Naive thymus-derived CD8-positive, alpha-beta T cell (primary cell): Measurements from ENCODE around the gene PRSS50. TPM values are rescaled to one million over a fixed set of nuclear protein-coding genes. Genes with fewer than 3 reads are reported as not detected.

Source experiments
- ATAC-seq, 2 donors: fragments of 150-1000 bp; cut with Tn5 transposase in 1 of 2; sonication (Bioruptor Pico), chemical (Tn5 transposase) in 1 of 2; 1 replicate in 1 of 2; 2 replicates in 1 of 2; pipeline ENCODE4 v1.10.0; 2021; ENCODE audit warnings: mild to moderate bottlenecking in 2 of 2, moderate library complexity in 2 of 2
- POLR2A ChIA-PET: fragments of 350-600 bp; sonication (Branson Sonifier 250); formaldehyde crosslinking; loops from one replicate; lab custom pipeline; 2021; ENCODE audit warnings: antibody characterized with exemption; lab: Charles Lee
- DNase-seq, 10 donors: peaks; one replicate each; pipeline versions ENCODE4 v3.0.0 to v3.0.0-alpha.2; 2020 to 2022
- H3K27ac Mint-ChIP-seq, 10 donors: one replicate each; pipeline ENCODE4 v1.8.0; 2020 to 2022; ENCODE audit warnings: mild to moderate bottlenecking in 10 of 10, mixed read lengths in 10 of 10, moderate library complexity in 4 of 10, inconsistent platforms in 1 of 10
- H3K27me3 Mint-ChIP-seq, 5 donors: one replicate each; pipeline ENCODE4 v1.8.0; 2021 to 2022; ENCODE audit warnings: mixed read lengths in 5 of 5
- H3K36me3 Mint-ChIP-seq, 3 donors: one replicate each; pipeline ENCODE4 v1.8.0; 2020 to 2022; ENCODE audit warnings: mixed read lengths in 3 of 3, mild to moderate bottlenecking in 2 of 3, inconsistent platforms in 1 of 3
- H3K4me1 Mint-ChIP-seq, 4 donors: one replicate each; pipeline ENCODE4 v1.8.0; 2021 to 2022; ENCODE audit warnings: mixed read lengths in 4 of 4
- H3K4me3 Mint-ChIP-seq, 10 donors: one replicate each; pipeline ENCODE4 v1.8.0; 2020 to 2022; ENCODE audit warnings: mild to moderate bottlenecking in 10 of 10, mixed read lengths in 10 of 10, moderate library complexity in 6 of 10, inconsistent platforms in 1 of 10
- H3K9me3 Mint-ChIP-seq, 9 donors: one replicate each; pipeline ENCODE4 v1.8.0; 2020 to 2022; ENCODE audit warnings: mixed read lengths in 9 of 9, mild to moderate bottlenecking in 3 of 9, inconsistent platforms in 1 of 9, moderate library complexity in 1 of 9
- polyA plus RNA-seq, 3 donors: library from polyadenylated mRNA; unstranded; fragments of 300-500 nt; fragmentation: Illumina TruSeq; gene quantifications; one replicate each; pipeline ENCODE4 v1.2.3, GENCODE V29; 2021
- total RNA-seq, 8 experiments: library from RNA in 2 of 8; stranded (reverse) in 2 of 8; gene quantifications; one replicate each; pipeline ENCODE4 v1.2.3 and lab custom pipeline; 2021 to 2026

The PRSS50 gene
- total and polyA plus RNA-seq, 5 experiments from 2014 or later = 0.05 TPM; not detected in 4

DNA sequence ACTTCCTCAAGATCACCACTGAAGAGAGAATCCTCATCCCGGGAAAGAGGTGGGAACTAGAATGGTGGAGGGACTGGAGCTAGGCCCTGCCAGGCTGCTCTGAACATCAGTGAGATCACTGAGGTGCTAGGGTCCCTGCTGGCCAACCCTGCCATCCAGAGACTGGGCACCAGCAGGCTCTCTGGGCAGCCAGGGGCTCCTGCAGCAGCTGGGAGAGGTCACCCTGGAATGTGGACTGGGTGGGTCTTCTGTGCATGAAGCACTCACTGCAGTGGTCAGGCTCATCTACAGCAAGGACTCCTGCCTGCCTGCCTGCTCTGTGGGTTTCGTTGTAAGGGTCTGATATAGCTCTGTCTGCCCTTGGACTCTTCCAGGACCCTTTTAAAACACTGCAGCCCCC, 49.1 kb downstream of the PRSS50 start:
- no peak for DNase-seq
- no peak for ATAC-seq
- H3K27me3 Mint-ChIP-seq = no peaks in the 10 kb centered on the region

DNA sequence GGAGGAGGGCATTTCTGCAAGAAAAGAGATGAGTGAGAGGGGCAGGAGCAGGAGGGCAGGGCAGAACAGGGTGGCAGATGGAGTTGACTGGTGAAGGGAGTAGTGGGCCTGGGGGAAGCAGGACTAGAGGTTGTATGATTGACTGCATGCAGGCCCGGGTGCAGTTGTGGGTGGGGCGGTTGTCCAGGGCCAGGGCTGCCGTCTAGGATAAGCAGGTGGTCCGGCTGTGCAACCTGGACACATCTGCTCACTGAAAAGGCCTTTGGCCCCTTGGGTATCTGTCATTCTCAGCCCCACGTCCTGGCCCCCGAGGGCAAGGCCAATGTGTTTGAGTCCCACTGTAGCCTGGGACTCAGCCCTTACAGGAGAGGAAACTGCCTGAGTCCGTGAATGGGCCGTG, 49.6 kb downstream of the PRSS50 start:
- POLR2A ChIA-PET = no interaction called here
- no peak for DNase-seq
- H3K36me3 Mint-ChIP-seq = no peaks in the 10 kb centered on the region
- no peaks in the 10 kb centered on the region for H3K9me3 Mint-ChIP-seq
- H3K4me1 Mint-ChIP-seq = no peaks in the 10 kb centered on the region
- H3K27ac Mint-ChIP-seq = peak overlapping the region in 1 of 10 donors; percentile 79
- H3K27me3 Mint-ChIP-seq = no peaks in the 10 kb centered on the region
- no peak for ATAC-seq
- H3K4me3 Mint-ChIP-seq = no peak overlapping the region

More for the DNA sequence above, 49.1 kb downstream of the PRSS50 start:
- Mint-ChIP-seq H3K36me3 (no peaks in the 10 kb centered on the region), H3K9me3 (no peaks in the 10 kb centered on the region), H3K27ac (peak overlapping the region in 1 of 10 donors; percentile 79), H3K4me3 (no peak overlapping the region), H3K4me1 (no peaks in the 10 kb centered on the region)
- POLR2A ChIA-PET = no interaction called here

DNA sequence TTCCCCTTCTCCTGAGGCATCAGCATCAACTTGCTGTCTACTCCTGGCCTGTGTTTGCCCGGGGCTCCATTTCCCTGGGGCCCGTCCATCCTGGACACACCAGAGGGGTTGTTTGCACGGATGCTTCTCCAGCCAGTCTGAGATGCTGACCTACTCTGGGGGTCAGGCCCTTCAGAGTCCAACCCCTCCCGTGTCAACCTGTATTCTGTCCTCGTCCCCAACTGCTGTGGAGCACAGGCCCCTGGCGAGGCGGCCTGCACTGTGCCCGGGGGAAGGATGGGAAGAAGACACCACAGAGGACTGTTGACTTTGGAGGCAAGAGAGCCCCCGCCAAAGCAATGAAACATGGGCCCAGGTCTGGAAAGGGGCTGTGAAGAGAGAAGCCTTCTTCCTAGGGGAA, 50.0 kb downstream of the PRSS50 start:
- Mint-ChIP-seq H3K27me3 (peaks cover 0 to 2% (median 0%) of the 10 kb centered on the region in 5 donors), H3K36me3 (no peaks in the 10 kb centered on the region), H3K27ac (peak overlapping the region in 1 of 10 donors; percentile 79), H3K9me3 (no peaks in the 10 kb centered on the region), H3K4me3 (no peak overlapping the region), H3K4me1 (no peaks in the 10 kb centered on the region)
- POLR2A ChIA-PET = no interaction called here
- no peak for DNase-seq
- no peak for ATAC-seq

GRCh38 chr3:46667061-46667621, 50.5 kb downstream of the PRSS50 start:
- H3K36me3 Mint-ChIP-seq = no peaks in the 10 kb centered on the region
- ATAC-seq (no peak), DNase-seq (peak in 1 of 10 donors; percentile 13)
- H3K9me3 Mint-ChIP-seq = no peaks in the 10 kb centered on the region
- H3K27ac Mint-ChIP-seq = peak overlapping the region in 3 of 10 donors; percentile 4 to 50 (median 17)
- no peaks in the 10 kb centered on the region for H3K4me1 Mint-ChIP-seq
- no peak overlapping the region for H3K4me3 Mint-ChIP-seq
- POLR2A ChIA-PET = no interaction called here
- H3K27me3 Mint-ChIP-seq = peaks cover 0 to 3% (median 0%) of the 10 kb centered on the region in 5 donors

DNA sequence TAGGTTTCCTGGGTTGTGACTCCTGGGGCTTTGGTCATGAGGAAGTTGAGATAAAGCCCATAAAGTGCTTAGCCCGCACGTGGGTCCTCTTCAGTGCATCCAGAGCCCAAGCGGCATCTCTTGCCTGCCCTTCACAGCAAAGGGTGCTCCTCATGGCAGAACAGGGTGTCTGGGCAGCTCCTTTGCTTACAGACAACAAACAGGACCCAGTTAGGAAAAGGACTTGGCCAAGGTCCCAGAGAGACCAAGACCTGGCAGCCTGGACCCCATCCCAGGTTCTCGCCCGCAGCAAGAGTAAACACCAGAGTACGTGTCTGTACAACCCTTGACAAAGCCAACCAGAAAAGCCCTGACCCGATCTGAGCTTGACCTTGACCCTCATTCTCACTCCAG, 51.2 kb downstream of the PRSS50 start:
- H3K9me3 Mint-ChIP-seq = no peaks in the 10 kb centered on the region
- H3K4me3 Mint-ChIP-seq = no peak overlapping the region
- H3K27me3 Mint-ChIP-seq = peaks cover 0 to 6% (median 0%) of the 10 kb centered on the region in 5 donors
- ATAC-seq (no peak), DNase-seq (peak in 1 of 10 donors; percentile 11)
- H3K27ac Mint-ChIP-seq = peak overlapping the region in 4 of 10 donors; percentile 4 to 50 (median 14)
- H3K4me1 Mint-ChIP-seq = no peaks in the 10 kb centered on the region
- POLR2A ChIA-PET = no interaction called here
- H3K36me3 Mint-ChIP-seq = no peaks in the 10 kb centered on the region

DNA sequence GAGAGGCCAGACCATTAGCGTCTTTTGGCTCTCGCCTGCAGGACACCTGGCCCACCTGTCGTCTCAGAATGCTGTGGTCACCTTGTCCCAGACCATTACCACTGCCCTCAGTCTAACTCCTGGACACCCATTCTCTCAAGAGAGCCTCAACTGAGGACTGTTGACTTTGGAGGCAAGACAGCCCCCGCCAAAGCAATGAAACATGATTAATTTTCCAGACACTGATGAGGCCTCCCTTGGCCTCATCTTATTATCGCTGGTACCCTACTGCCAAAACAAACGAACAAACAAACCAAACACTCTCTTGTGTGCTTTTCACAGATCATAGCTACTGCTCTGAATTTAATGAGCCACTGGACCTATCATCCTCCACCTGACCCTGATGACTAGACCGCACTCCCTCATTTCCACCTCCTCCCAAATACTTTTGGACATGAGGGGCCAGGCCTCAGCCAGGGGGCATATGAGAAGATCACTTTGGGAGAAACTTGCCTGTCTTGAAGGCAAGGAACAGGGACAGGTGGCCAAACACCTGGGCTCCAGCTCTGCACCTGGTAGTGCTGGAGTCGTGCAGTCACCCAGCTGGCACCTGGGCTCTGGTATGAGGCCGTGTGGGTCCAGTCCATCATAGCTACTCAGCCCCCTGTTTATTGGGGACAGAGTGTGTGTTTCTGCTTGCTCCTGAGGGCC, 51.8 kb downstream of the PRSS50 start:
- ATAC-seq (no peak), DNase-seq (peak in 1 of 10 donors; percentile 8)
- no peaks in the 10 kb centered on the region for H3K36me3 Mint-ChIP-seq
- H3K27me3 Mint-ChIP-seq = peaks cover 0 to 6% (median 0%) of the 10 kb centered on the region in 5 donors
- no peak overlapping the region for H3K27ac Mint-ChIP-seq
- H3K9me3 Mint-ChIP-seq = no peaks in the 10 kb centered on the region
- H3K4me3 Mint-ChIP-seq = no peak overlapping the region
- POLR2A ChIA-PET = no interaction called here
- no peaks in the 10 kb centered on the region for H3K4me1 Mint-ChIP-seq

GRCh38 chr3:46664971-46665762, 52.5 kb downstream of the PRSS50 start:
- POLR2A ChIA-PET = no interaction called here
- Mint-ChIP-seq H3K27me3 (peaks cover 0 to 6% (median 0%) of the 10 kb centered on the region in 5 donors), H3K4me1 (no peaks in the 10 kb centered on the region), H3K27ac (no peak overlapping the region), H3K36me3 (no peaks in the 10 kb centered on the region), H3K9me3 (no peaks in the 10 kb centered on the region), H3K4me3 (no peak overlapping the region)
- ATAC-seq (no peak), DNase-seq (no peak)

DNA sequence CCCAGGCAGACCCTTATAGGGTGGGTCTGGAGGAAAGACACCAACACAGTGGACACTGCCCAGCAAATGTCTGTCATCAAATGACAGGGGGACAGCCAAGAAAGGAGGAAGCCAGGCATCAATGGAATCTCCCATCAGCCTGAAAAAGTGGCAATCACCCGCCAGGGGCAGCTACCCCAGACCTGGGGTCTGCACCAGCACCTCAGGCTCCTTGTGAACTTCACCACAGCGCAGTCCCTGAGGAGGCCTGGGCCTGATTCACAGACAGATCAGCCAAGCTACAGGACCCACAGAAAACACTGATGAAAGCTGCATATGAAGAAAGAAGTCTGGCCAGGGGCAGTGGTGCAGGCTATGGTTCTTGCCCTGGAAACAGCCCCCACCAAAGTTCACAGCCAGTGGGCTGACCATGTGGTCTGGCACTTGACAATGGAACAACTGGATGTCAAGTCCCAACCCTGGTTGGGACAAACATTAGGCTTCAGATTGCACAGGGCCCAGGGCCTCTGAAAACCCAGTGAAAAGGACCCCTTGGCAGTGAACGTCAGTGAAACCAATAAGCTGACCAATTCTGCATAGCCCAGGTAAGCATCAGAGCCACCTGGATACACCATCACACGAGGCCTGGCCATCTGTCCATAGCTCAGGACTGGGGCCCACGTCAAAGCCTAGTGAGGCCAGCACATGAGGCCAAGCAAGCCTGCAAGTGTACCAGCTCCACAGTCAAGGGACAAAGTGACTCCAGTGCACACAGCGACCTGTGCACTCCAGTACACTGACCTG, 53.3 kb downstream of the PRSS50 start:
- no peak overlapping the region for H3K4me3 Mint-ChIP-seq
- DNase-seq = no peak
- no peaks in the 10 kb centered on the region for H3K36me3 Mint-ChIP-seq
- peaks cover 0 to 6% (median 0%) of the 10 kb centered on the region in 5 donors for H3K27me3 Mint-ChIP-seq
- H3K27ac Mint-ChIP-seq = no peak overlapping the region
- H3K9me3 Mint-ChIP-seq = no peaks in the 10 kb centered on the region
- no peaks in the 10 kb centered on the region for H3K4me1 Mint-ChIP-seq
- no peak for ATAC-seq
- POLR2A ChIA-PET = no interaction called here

DNA sequence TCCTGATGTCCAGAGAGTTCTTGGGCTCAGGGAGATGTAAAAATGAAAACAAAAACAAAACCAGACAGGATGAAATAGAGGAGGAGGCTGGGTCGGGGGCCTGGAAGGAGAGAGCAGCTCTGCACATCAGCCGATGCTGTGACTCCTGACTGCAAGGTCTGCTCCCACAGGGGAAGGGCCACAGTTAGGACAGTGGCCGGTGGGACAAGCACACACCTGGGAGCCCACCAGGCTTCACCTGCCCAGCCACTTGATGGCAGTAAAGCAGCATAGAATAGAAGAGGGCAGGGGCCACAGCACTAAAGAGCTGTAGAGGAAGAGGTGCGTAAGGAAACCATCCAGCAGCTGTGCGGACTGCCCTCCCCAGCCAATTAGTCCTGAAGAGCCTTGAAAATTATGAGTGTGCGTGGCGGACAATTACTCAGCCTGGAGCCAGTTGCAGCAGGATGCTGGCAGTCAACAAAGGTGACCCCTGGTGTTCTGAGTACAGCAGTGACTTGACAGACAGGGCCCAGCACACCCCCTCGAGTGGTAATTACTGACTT, 54.0 kb downstream of the PRSS50 start:
- no peaks in the 10 kb centered on the region for H3K4me1 Mint-ChIP-seq
- H3K27ac Mint-ChIP-seq = peak overlapping the region in 1 of 10 donors; percentile 46
- peaks cover 0 to 6% (median 0%) of the 10 kb centered on the region in 5 donors for H3K27me3 Mint-ChIP-seq
- no peaks in the 10 kb centered on the region for H3K9me3 Mint-ChIP-seq
- peak in 1 of 2 donors; percentile 40 for ATAC-seq
- DNase-seq = peak in 1 of 10 donors; percentile 7
- H3K36me3 Mint-ChIP-seq = no peaks in the 10 kb centered on the region
- POLR2A ChIA-PET = no interaction called here
- no peak overlapping the region for H3K4me3 Mint-ChIP-seq

GRCh38 chr3:46662771-46663551, 54.7 kb downstream of the PRSS50 start:
- DNase-seq = no peak
- Mint-ChIP-seq H3K36me3 (no peaks in the 10 kb centered on the region), H3K4me3 (no peak overlapping the region), H3K9me3 (no peaks in the 10 kb centered on the region), H3K4me1 (no peaks in the 10 kb centered on the region), H3K27ac (peak overlapping the region in 2 of 10 donors; percentile 46 to 80), H3K27me3 (peaks cover 0 to 6% (median 0%) of the 10 kb centered on the region in 5 donors)
- ATAC-seq = no peak
- POLR2A ChIA-PET = no interaction called here
